Measurements from ENCODE around the gene KIAA0825.

- TF ChIP-seq EP300 (IDR thresholded peaks at IDR 0.05; ENCODE audit: low read depth), result no peak
- TF ChIP-seq POLR2AphosphoS5 (IDR thresholded peaks at IDR 0.05), result no peak
- TF ChIP-seq, protein P1, sequence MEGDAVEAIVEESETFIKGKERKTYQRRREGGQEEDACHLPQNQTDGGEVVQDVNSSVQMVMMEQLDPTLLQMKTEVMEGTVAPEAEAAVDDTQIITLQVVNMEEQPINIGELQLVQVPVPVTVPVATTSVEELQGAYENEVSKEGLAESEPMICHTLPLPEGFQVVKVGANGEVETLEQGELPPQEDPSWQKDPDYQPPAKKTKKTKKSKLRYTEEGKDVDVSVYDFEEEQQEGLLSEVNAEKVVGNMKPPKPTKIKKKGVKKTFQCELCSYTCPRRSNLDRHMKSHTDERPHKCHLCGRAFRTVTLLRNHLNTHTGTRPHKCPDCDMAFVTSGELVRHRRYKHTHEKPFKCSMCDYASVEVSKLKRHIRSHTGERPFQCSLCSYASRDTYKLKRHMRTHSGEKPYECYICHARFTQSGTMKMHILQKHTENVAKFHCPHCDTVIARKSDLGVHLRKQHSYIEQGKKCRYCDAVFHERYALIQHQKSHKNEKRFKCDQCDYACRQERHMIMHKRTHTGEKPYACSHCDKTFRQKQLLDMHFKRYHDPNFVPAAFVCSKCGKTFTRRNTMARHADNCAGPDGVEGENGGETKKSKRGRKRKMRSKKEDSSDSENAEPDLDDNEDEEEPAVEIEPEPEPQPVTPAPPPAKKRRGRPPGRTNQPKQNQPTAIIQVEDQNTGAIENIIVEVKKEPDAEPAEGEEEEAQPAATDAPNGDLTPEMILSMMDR (IDR thresholded peaks at IDR 0.05), result no peak
- no peak for TF ChIP-seq POLR2A (IDR thresholded peaks at IDR 0.05)
Observed at GRCh38 chr5:94188725-94189124, 429.7 kb downstream of the KIAA0825 start.
